HG03565 (cell line): ENCODE data around the gene CRLF1.
"Not testable (repeated sequence)": the region's sequence is repeated elsewhere in the genome, so short reads cannot be mapped to it uniquely, and the experiment has no call there.

Experiments
- ATAC-seq: cut with Tn5 transposase; IDR thresholded peaks from one replicate; pipeline ENCODE4 v1.9.1; 2021; ENCODE audit warnings: mild to moderate bottlenecking, moderate library complexity; ENCODE audit not compliant: unreplicated experiment

The CRLF1 gene

DNA sequence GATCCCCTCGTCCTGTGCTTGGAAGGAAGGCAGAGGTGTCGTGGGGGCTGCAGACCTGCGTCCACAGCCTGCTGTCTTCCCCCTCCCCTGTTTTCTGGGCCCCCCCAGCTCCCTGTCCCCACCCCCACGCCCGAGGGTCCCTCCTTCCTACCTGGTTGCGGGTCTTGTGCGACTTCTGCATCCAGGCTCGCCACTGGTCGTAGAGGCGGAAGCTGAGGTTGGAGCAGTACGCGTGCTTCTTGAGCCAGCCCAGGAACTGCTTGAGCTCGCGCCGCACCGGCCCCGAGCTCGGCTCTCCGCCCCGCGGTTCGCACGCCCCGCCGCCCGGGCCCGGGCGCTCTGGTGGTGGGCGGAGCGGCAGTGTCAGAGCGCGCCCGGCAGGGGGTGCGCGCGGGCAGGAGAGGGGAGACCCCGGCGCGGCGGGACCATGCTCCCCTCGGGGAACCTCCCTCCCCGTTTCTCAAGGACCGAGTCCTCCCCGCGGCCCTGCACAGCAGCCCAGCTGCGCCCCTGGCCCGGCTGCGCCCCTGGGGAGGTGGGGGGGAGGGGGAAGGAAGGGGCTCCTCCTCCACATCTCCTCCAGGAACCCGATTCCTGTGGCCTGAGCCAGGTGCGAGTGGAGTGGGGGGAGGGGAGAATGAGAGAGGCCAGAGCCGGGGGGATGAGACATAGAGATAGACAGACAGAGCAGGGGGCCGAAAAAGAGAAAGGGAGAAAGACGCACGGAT lies 12.3 kb downstream of the CRLF1 start:
- ATAC-seq = no peak

DNA sequence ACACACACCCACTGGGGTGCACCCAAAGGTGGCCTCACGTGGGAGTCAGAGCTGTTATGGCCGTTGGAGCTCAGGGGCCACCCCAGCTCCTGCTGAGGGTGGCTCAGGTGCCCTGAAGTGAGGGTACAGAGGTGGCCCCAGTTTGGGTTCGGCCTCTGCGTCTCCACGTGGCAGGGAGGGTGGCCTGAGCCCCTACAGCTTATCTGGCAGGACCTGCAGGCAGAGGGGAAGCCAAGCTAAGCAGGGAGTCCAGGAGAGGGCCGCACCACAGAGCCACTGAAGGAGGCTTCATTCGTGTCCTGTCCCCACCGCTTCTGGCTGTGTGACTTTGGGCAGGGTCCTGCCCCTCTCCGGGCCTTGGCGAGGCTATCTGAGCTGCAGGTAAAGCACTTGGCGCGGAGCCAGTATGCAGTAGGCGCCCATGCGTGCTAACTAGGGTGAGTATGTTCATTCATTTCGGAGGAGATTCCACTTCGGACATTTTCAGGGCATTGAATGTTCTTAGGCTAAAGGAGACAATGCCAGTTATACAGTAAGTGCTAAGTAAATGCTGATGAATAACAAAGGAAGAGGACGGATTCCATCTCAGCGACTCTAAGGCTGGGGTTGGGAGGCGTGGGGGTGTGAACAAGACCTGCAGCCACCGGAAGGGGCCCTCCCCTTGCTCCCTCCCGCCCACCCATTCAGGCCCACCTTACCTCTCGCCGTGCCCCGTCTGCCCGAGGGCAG lies 13.1 kb downstream of the CRLF1 start:
- no peak for ATAC-seq

DNA sequence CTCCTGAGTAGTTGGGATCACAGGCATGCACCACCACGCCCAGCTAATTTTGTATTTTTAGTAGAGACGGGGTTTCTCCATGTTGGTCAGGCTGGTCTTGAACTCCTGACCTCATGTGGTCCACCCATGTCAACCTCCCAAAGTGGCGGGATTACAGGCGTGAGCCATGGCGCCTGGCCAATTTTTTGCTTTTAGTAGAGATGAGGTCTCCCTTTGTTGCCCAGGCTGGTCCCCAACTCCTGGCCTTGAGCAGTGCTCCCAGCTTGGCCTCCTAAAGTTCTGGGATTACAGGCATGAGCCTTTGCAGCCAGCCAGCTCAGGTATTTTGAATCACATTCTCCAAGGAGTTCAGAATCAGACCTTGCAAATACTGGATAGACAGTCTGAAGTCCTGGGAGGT lies 13.9 kb downstream of the CRLF1 start:
- ATAC-seq = not testable (repeated sequence)

DNA sequence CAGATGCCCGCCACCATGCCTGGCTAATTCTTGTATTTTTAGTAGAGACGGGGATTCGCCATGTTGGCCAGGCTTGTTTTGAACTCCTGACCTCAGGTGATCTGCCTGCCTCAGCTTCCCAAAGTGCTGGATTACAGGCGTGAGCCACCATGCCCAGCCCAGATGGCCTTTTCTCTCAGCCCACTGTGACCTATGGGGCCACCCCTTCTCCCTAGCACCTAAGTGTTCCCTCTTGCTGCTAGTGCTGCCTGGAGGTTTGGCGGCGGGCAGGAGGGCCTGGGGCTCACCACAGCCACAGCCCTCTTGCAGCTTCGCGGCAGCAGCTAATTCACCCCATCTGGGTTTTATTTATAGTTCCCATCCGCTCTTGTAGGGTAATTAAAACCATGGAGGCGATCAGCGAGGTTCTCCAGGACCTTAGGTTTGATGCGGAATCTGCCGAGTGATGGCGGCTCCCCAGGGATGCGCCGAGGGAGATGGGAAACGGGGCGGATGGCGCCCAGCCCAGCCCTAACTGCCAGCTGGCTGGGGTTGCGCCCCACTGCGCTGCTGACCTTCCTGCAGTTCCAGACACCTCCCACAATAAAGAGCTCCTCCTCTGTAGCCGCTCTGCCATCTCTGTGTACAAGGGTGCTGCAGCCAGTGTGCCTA lies 14.7 kb downstream of the CRLF1 start:
- ATAC-seq = no peak

DNA sequence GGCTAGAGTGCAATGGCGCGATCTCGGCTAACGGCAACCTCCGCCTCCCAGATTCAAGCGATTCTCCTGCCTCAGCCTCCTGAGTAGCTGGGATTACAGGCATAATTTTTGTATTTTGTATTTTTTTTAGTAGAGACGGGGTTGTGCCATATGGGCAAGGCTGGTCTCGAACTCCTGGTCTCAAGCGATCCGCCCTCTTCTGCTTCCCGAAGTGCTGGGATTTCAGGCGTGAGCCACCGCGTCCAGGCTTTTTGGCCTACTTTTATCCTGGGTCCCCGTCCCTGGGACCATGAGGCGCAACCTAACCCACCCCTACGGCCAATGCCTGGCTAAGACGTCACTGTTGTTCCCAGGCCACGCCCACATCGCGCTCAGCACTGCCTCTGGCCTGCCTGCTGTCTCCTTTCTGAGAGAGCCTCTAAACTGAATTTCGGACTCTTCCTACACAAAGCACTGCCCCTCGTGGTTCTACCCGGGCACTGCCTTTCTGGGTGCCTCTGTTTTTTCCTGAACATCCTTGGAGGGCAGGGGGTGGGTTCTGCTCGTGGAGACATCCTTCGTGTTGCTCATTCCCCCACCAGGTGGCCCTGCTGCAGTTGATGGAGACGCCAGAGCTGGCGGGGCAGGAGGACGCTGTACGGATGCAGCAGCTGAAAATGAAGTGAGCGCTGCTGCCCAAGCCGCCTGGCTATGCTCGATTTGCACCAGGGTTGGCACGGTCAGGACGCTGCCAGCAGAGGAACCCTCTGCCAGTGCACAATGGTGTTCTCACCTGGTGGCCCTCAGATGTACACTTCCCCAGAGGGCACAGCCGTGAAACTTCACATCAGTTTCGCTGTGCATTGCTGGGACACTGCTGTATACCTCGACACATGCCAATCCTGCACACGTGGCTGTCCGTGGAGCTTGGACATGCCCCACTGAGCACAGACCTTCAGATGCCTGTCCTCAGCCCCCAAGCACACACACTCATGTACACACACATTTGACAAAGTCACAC lies 16.0 kb downstream of the CRLF1 start:
- ATAC-seq = no peak

DNA sequence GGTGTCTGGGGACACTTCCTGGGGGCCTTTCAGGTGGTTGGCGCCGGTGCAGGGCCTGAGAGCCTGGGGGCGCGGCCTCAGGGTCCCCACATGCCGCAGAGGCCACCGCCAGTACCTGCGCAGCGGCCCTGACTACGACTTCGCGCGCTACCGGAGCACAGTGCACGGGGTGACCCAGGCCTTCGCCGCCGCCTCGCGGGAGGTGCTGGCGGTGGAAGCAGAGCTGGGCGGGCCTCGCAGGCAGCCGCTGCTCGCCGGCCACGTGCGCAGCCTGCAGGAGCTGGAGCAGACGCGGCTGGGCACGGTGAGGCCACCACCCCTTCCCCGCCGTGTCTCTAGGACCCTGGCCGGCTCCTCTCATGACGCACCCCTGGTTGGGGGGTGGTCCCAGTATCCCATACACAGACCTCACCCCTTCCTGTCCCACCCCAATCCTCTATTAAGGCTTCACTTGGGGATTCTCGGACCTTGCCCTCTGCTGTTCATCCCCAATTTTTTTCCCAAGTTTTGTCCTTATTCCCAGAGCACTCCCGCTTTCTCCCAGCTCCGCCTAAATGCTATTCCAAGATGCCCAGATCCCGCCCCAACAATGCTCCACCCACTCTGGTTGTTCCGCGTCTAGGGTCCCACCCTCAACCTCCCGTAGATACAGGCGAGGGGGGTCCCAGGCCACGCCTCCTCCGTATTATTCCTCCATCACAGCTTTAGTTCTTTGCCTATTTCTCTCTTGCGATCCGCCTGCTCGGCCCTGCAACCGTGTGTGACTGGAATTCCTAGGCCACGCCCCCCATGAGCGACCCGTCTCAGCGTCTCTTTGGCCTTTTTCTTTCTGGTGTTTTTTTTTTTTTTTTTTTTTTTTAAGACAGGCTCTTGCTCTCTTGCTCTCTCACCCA lies 17.0 kb downstream of the CRLF1 start:
- peak; percentile 18 for ATAC-seq

DNA sequence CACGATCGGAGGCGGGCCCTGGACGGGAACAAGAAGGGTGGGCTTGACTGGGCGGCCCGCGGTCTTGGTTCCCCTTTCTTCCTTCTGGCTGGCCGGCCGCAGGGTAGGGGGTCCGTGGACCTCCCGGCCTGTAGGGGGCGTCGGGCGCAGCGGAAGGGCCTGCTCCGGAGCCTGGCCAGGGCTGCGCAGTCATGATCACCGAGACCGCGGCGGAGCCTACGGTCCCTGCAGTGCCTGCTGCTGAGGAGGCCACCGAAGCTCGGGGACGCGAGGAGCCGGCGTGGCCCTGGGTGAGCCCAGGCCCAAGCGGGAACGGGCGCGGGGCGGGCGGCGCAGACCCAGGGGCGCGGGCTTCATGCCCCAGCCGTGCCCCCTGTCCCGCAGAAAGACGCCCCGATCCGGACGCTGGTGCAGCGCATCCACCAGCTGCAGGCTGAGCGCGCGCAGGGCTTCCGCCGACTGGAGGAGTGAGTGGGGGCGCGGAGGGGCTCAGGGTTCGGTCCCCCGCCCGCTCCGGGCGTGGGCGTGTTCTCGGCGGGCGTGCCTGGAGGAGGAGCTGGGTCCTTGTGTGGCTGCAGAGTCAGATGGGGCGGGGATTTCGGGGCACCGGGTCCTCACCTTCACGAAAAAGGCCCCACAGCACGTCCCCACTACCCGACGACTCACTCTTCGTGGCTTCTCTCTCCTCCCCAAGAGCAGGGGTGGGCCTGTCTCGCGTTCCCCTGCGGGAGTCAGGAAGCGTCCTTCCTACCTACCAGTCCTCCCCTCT lies 17.8 kb downstream of the CRLF1 start, which contains the start of gene REX1BD:
REX1BD (plus strand) TSS at position 188 of the 769 bp plus-strand sequence; CDS start at position 192, 4 bp downstream.
- peak; percentile 76 for ATAC-seq

DNA sequence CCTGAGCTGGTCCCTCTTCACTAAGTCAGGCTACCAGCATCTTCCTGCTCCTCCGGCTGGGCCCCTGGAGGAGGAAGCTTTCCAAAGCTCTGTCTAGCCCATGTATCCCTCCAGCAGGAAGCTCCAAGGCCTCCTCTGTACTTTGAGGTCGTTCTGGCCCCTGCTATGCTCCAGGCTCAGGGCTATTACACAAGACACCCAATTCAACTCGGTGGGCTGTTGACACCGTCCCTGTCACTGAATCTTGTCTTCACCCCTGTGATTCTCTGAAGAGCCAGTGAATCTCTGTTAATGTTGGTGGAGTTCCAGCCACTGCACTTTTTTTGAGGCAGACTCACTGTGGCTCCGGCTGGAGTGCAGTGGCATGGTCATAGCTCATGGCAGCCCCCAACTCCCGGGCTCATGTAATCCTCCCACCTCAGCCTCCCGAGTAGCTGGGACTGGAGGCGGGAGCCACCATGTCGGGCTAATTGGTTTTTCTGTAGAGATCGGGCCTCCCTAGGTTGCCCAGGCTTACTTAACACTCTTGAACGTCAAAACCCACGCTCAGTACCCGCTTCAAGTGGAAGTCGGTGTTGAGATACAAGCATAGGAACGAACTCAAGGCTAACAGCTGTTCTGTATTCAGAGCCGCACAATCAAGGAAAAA lies 18.5 kb downstream of the CRLF1 start:
- no peak for ATAC-seq

DNA sequence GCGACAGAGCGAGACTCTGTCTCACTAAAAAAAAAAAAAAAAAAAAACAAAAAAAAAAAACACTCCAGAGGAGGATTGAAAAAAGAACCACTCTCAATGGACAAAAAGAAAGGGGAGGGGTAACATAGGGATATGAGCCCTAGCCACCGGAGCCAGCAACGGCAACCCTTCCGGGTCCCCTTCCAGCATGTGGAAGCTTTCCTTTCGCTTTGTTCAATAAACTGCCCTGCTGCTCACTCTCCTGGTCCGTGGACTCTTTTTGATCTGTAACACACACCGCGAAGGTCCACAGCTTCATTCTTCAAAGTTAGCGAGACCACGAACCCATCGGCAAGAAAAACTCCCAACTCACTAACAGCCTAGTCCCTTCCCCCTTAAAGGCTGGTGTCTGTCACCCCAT lies 19.0 kb downstream of the CRLF1 start:
- ATAC-seq = no peak

DNA sequence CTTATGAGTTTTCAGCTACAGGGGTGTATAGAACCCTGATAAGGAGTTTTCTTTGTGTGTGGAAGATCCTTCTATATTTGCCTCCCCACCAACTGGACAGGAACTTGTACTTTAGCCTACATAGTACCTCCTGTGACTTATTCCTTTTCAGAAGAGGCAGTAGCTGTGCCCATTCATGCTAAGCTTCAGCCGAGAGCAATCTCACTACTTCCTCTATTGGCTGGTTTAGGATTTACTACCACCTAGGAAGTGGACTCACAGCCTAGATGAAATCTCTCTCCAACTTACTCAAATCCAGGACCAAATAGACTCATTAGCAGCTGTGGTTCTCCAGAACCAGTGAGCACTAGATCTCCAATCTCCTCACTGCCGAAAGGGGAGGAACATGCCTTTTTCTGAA lies 20.3 kb downstream of the CRLF1 start:
- ATAC-seq = no peak

DNA sequence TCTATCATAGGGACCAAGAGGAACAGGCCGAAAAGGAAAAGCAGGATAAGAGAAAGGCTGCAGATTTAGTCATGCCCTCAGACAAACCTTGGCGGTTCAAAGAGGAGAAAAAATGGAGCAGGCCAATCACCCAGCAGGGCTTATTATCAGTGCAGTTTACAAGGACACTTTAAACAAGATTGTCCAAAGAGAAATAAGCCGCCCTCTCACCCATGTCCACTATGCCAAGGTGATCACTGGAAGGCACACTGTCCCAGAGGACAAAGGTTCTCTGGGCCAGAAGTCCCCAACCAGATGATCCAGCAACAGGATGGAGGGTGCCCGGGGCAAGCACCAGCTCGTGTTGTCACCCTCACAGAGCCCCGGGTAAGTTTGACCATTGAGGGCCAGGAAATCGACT lies 26.3 kb downstream of the CRLF1 start:
- ATAC-seq = no peak

DNA sequence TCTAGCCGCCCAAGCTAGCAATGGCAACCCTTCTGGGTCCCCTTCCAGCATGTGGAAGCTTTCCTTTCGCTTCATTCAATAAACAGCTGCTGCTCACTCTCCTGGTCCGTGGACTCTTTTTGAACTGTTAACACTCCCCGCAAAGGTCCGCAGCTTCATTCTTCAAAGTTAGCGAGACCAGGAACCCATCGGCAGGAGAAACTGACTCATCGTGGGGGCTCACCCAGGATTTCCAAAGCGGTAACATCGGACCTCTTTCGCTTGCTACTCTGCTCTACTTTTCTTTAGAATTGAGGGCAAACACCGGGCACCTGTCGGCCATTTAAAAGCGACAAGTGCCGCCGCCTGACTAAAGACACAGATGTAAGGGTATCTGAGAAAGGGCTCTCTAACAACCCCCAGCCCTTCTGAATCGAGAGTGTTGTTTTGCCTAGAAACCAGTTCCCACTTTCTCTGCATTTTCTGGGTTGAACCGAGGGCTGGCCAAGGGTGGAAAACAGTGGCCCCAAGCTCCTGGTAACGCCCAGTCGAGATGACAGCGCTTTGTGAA lies 29.2 kb downstream of the CRLF1 start:
- no peak for ATAC-seq

DNA sequence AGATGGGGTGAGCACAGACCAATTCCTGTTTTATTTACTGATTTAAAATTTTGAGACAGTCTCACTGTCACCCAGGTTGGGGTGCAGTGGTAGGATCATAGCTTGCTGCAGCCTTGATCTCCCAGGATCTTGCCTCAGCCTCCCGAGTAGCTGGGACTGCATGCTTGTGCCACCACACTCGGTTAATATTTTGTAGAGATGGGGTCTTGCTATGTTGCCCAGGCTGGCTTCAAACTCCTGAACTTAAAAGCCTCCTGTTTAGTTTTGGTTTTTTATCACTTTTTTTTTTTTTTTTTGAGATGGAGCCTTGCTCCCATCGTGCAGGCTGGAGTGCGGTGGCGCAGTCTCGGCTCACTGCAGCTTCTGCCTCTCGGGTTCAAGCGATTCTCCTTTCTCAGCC lies 30.2 kb downstream of the CRLF1 start:
- ATAC-seq = no peak

DNA sequence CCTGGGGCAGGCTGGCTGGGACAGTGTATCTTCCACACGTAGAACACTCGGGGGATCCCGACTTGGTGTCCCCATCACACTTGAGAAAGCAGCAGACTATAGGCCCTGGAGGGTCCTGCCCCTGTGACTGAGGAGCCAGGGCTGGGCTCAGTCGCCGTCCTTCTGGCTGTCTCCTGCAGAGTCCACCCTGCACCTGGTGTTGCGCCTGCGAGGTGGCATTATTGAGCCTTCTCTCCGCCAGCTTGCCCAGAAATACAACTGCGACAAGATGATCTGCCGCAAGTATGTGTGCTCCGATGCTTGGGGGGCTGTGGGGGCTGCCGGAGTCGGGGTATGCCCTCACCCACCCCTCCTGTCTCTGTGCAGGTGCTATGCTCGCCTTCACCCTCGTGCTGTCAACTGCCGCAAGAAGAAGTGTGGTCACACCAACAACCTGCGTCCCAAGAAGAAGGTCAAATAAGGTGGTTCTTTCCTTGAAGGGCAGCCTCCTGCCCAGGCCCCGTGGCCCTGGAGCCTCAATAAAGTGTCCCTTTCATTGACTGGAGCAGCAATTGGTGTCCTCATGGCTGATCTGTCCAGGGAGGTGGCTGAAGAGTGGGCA lies 31.8 kb downstream of the CRLF1 start:
- no peak for ATAC-seq

DNA sequence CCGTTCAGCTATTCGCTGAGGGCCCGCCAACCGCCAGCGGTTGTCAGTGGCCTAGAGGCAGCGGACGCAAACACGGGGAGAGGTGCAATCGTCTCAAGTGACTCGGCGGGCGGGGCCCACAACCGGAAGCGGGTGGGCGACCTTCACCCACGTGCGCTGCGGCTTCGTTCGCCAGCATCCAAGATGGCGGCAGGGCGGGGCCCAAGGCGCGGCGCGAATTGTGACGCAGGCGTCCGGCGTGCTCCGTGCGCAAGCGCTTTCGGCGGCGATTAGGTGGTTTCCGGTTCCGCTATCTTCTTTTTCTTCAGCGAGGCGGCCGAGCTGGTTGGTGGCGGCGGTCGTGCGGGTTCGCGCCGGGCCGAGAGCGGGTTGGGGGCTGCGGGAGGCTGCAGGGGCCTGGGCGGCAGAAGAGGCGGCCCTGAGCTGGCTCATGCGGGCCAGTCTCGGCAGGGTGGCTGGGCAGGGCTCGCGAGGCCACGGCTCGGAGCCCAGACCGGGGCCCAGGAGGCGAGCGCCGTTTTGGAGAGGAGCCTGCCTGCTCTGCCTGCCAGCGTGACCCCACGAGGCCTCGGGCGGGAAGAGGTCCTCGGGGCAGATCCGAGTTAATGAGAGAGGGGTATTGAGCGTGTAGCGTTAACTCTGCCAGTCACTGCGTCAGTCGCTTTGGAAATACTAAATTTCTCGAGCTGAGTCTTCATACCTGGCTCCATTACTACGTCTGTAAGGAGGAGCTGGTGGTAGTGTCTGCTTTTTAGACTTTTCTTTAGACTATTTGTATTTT lies 34.8 kb downstream of the CRLF1 start, which contains the start of gene UBA52:
UBA52 (plus strand) TSS at position 294 of the 781 bp plus-strand sequence. CDS start 1,444 bp downstream, outside the sequence.
- ATAC-seq = peak; percentile 89

DNA sequence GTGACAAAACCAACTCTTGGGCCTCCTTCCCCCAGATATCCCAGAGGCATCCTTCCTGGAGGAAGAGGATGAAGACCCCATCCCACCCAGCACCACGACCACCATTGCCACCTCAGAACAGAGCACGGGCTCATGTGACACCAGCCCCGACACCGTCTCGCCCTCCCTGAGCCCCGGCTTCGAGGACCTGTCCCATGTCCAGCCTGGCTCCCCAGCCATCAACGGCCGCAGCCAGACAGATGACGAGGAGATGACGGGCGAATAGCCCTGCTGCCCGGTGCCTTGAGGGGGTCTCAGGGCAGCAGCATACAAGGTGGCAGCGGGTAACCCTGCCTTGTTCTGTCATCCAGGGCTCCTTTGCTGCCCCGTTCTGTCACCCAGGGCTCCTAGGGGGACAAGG lies 38.2 kb downstream of the CRLF1 start:
- no peak for ATAC-seq

DNA sequence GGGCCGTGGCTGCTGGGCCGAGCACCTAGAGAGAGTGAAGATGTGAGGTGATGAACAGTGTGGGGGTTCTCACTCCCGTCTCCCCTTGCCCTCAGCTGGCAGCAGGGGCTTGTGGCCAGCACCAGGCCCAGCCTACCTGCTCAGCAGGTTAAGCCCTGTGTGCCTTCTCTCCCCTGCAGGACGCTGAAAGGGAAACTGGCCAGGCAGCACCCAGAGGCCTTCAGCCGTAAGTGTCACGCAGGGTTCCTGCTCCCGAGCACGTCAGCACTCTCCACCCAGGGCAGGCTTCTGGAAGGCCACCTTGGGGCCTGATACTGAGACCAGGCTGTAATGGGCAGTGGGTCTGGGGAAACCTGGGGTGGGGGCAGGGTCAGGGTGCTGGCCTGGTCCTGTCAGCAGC lies 39.6 kb downstream of the CRLF1 start:
- no peak for ATAC-seq
